H1 (cell line): Measurements from ENCODE around the gene CGAS. TPM values are rescaled to one million over a fixed set of nuclear protein-coding genes. Genes with fewer than 3 reads are reported as not detected.

Experiments
- CTCF ChIA-PET: fragments of 300-600 bp; sonication (Branson Sonifier 250); formaldehyde crosslinking; loops from one replicate; lab custom pipeline; 2021; ENCODE audit not compliant: partially characterized antibody; lab: Charles Lee
- POLR2A ChIA-PET: fragments of 300-600 bp; sonication (Branson Sonifier 250); formaldehyde crosslinking; loops from one replicate; lab custom pipeline; 2021; ENCODE audit warnings: inconsistent platforms; ENCODE audit not compliant: partially characterized antibody; lab: Charles Lee
- DNase-seq, 2 experiments: peaks; one replicate each; pipeline versions ENCODE4 v3.0.0 to v3.0.0-alpha.2; 2010 to 2022; ENCODE audit warnings: low spot score in 2 of 2, low read depth in 1 of 2, mixed read lengths in 1 of 2
- FAIRE-seq: peaks from 2 replicates; lab custom pipeline; 2011; peaks lifted over from hg19 to GRCh38; lab: Jason Lieb, UNC
- H2AFZ ChIP-seq: 2 replicates; pipeline ENCODE4 v1.8.1; 2012; ENCODE audit warnings: low read length, inconsistent platforms
- H2AK5ac ChIP-seq: 2 replicates; pipeline ENCODE4 v1.6.1; 2013; ENCODE audit warnings: low read depth, low read length
- H2BK120ac ChIP-seq: replicated peaks from 2 replicates; pipeline ENCODE3; 2013; ENCODE audit warnings: low read depth, low read length, inconsistent platforms
- H2BK12ac ChIP-seq: 2 replicates; pipeline ENCODE4 v1.6.1; 2013; ENCODE audit warnings: low read depth, low read length
- H2BK15ac ChIP-seq: 2 replicates; pipeline ENCODE4 v1.6.1; 2013; ENCODE audit warnings: low read length
- H2BK20ac ChIP-seq: 2 replicates; pipeline ENCODE4 v1.6.1; 2013; ENCODE audit warnings: low read length
- H2BK5ac ChIP-seq: 2 replicates; pipeline ENCODE4 v1.6.1; 2013; ENCODE audit warnings: low read depth, low read length
- H3K14ac ChIP-seq: 2 replicates; pipeline ENCODE4 v1.6.1; 2013; ENCODE audit warnings: inconsistent platforms; ENCODE audit not compliant: insufficient read length
- H3K18ac ChIP-seq: 2 replicates; pipeline ENCODE4 v1.6.1; 2013; ENCODE audit warnings: low read length; ENCODE audit errors: extremely low read depth
- H3K23ac ChIP-seq: 2 replicates; pipeline ENCODE4 v1.6.1; 2013; ENCODE audit warnings: inconsistent platforms; ENCODE audit not compliant: insufficient read length
- H3K23me2 ChIP-seq: 2 replicates; pipeline ENCODE4 v1.6.1; 2013; ENCODE audit warnings: low read depth, low read length
- H3K27ac ChIP-seq: 2 replicates; pipeline ENCODE4 v1.6.1; 2011; ENCODE audit warnings: low read depth, low read length, inconsistent platforms
- H3K27me3 ChIP-seq, 4 experiments: replicated peaks in 1 of 4; 1 replicate in 1 of 4; 2 replicates in 3 of 4; pipeline versions ENCODE4 v1.6.1 to v1.8.1; 2011 to 2013; ENCODE audit warnings: low read length in 3 of 4, mild to moderate bottlenecking in 3 of 4, inconsistent platforms in 2 of 4, mixed read lengths in 2 of 4, moderate library complexity in 1 of 4; ENCODE audit not compliant: control insufficient read depth in 3 of 4, insufficient read depth in 3 of 4; ENCODE audit errors: extremely low read depth in 1 of 4
- H3K36me3 ChIP-seq, 4 experiments: 2 replicates each; pipeline versions ENCODE4 v1.6.1 to v1.8.1; 2011 to 2013; ENCODE audit warnings: mild to moderate bottlenecking in 4 of 4, low read length in 3 of 4, moderate library complexity in 2 of 4, control low read depth in 1 of 4, inconsistent platforms in 1 of 4; ENCODE audit not compliant: insufficient read depth in 4 of 4, control insufficient read depth in 2 of 4
- H3K4ac ChIP-seq: replicated peaks from 2 replicates; pipeline ENCODE3; 2013; ENCODE audit warnings: low read length, low read depth, mixed read lengths, inconsistent platforms; ENCODE audit not compliant: insufficient read length
- H3K4me1 ChIP-seq, 4 experiments: replicated peaks in 1 of 4; 1 replicate in 1 of 4; 2 replicates in 3 of 4; pipeline versions ENCODE4 v1.6.1 to v1.8.1; 2011 to 2013; ENCODE audit warnings: low read length in 3 of 4, inconsistent platforms in 2 of 4, mixed read lengths in 1 of 4; ENCODE audit not compliant: insufficient read depth in 4 of 4, control insufficient read depth in 3 of 4
- H3K4me2 ChIP-seq, 2 experiments: 2 replicates each; pipeline versions ENCODE4 v1.6.1 to v1.8.1; 2011 to 2013; ENCODE audit warnings: low read depth in 2 of 2, low read length in 2 of 2, control low read depth in 1 of 2, inconsistent platforms in 1 of 2, mild to moderate bottlenecking in 1 of 2; ENCODE audit not compliant: insufficient read depth in 1 of 2
- H3K4me3 ChIP-seq, 4 experiments: fragments of 200-600, 300-600 bp in 1 of 4; sonication (generic), shearing (Covaris generic), sonication (Bioruptor Twin) in 1 of 4; 2 replicates each; pipeline versions ENCODE4 v1.5.1 to v1.8.1; 2011 to 2016; ENCODE audit warnings: low read length in 4 of 4, low read depth in 3 of 4, control low read depth in 2 of 4, inconsistent platforms in 2 of 4, mild to moderate bottlenecking in 2 of 4, mixed read lengths in 1 of 4, moderate library complexity in 1 of 4; ENCODE audit not compliant: insufficient read depth in 2 of 4; ENCODE audit errors: extremely low read depth in 1 of 4
- H3K56ac ChIP-seq: replicated peaks from 2 replicates; pipeline ENCODE3; 2013; ENCODE audit warnings: low read depth, mild to moderate bottlenecking, mixed read lengths, low read length, inconsistent platforms; ENCODE audit not compliant: insufficient read length
- H3K79me1 ChIP-seq: 2 replicates; pipeline ENCODE4 v1.6.1; 2013; ENCODE audit warnings: low read depth, low read length, control low read depth
- H3K79me2 ChIP-seq, 2 experiments: 2 replicates each; pipeline versions ENCODE4 v1.6.1 to v1.8.1; 2012 to 2013; ENCODE audit warnings: low read length in 2 of 2, mild to moderate bottlenecking in 2 of 2, inconsistent platforms in 1 of 2; ENCODE audit not compliant: insufficient read depth in 2 of 2, control insufficient read depth in 1 of 2
- H3K9ac ChIP-seq, 4 experiments: replicated peaks in 1 of 4; 1 replicate in 1 of 4; 2 replicates in 3 of 4; pipeline versions ENCODE4 v1.6.1 to v1.8.1; 2011 to 2013; ENCODE audit warnings: low read depth in 3 of 4, low read length in 3 of 4, control low read depth in 2 of 4, mild to moderate bottlenecking in 2 of 4, moderate library complexity in 2 of 4, inconsistent platforms in 1 of 4; ENCODE audit errors: extremely low read depth in 1 of 4
- H3K9me3 ChIP-seq, 2 experiments: 2 replicates each; pipeline versions ENCODE4 v1.6.1 to v1.8.1; 2012 to 2013; ENCODE audit warnings: mild to moderate bottlenecking in 2 of 2, moderate library complexity in 2 of 2, control low read depth in 1 of 2, inconsistent platforms in 1 of 2, low read depth in 1 of 2, low read length in 1 of 2, mixed read lengths in 1 of 2; ENCODE audit not compliant: insufficient read depth in 2 of 2
- H4K20me1 ChIP-seq, 2 experiments: replicated peaks in 1 of 2; 2 replicates each; pipeline versions ENCODE3 to v1.8.1; 2011 to 2013; ENCODE audit warnings: inconsistent platforms in 2 of 2, low read length in 2 of 2, mild to moderate bottlenecking in 1 of 2; ENCODE audit not compliant: insufficient read depth in 2 of 2, control insufficient read depth in 1 of 2
- H4K5ac ChIP-seq: 2 replicates; pipeline ENCODE4 v1.6.1; 2013; ENCODE audit warnings: low read length, low read depth, mixed read lengths, inconsistent platforms; ENCODE audit not compliant: insufficient read length
- H4K8ac ChIP-seq: 2 replicates; pipeline ENCODE4 v1.8.0; 2013; ENCODE audit warnings: mild to moderate bottlenecking, moderate library complexity, low read length, inconsistent platforms; ENCODE audit not compliant: insufficient read depth; ENCODE audit errors: extremely low read depth
- H4K91ac ChIP-seq: replicated peaks from 2 replicates; pipeline ENCODE3; 2013; ENCODE audit warnings: low read length, mixed read lengths, inconsistent platforms; ENCODE audit not compliant: insufficient read length
- SUZ12 ChIP-seq: fragments of 200-600 bp; sonication (generic); IDR thresholded peaks from 2 replicates; pipeline ENCODE4 v1.6.1; 2012; ENCODE audit warnings: mild to moderate bottlenecking, inconsistent platforms, low read length, moderate library complexity, mixed read lengths
- WGBS, 2 experiments: shearing (Covaris generic) in 1 of 2; methylation state at CpG; one replicate each; pipeline versions ENCODE4 v1.1.6 to v1.1.7; 2013 to 2015; ENCODE audit warnings: low lambda C conversion rate in 2 of 2, mixed read lengths in 2 of 2, inconsistent platforms in 1 of 2, low coverage in 1 of 2, missing lambda C conversion rate in 1 of 2; ENCODE audit not compliant: insufficient replicate concordance in 2 of 2, insufficient coverage in 1 of 2, insufficient read length in 1 of 2; ENCODE audit errors: extremely low coverage in 1 of 2, missing lambda C conversion rate in 1 of 2; 5-methylcytosine and 5-hydroxymethylcytosine counted together
- polyA plus RNA-seq, 7 experiments: library from polyadenylated mRNA; depleted of rRNA in 3 of 7; stranded (reverse) in 5 of 7; unstranded in 2 of 7; fragments of >200 nt in 5 of 7; fragments of 200-250 nt in 2 of 7; gene quantifications; 1 replicate in 5 of 7; 2 replicates in 1 of 7; 4 replicates in 1 of 7; pipeline versions ENCODE4 v1.2.1 to v1.2.3, GENCODE V29; 2011 to 2013; ENCODE audit warnings: missing spikeins in 2 of 7, mixed read lengths in 2 of 7
- total RNA-seq: library from RNA; stranded (reverse); fragmentation: NEBNext Ultra II Directional; extraction: Animal tissue kit (Norgen Biotek cat#: 25700); gene quantifications from 2 replicates; pipeline ENCODE4 v1.2.1, GENCODE V29; 2021

Gene CGAS
- total and polyA plus RNA-seq, 2 of the 8 experiments (the other 6 are each of a cell fraction or from before 2014, with no cell fraction given) = 2.1 to 6.3 TPM

DNA sequence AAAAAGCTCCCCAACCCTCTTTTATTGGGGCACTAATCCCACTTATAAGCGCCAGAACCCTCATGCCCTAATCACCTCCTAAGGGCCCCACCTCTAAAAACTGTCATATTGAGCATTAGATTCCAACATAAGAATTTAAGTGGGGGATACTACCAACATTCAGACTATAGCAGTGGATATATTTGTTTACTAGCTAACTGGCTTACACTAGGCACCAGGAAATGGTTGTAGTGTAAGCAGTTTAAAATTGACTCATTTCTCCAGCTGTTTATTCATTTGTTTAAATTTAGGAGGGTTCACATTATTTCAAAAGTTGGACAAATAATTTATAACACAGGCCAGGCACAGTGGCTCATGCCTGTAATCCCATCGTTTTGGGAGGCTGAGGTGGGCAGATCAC is 32.3 kb upstream of the CGAS start:
- Histone ChIP-seq H3K23ac (no peak overlapping the region), H3K79me2 (no peaks in the 10 kb centered on the region), H3K4me1 (no peaks in the 10 kb centered on the region), H3K4me2 (no peak overlapping the region), H3K14ac (no peak overlapping the region), H4K8ac (no peak overlapping the region), H3K4ac (no peak overlapping the region), H3K9ac (no peak overlapping the region), H3K36me3 (peaks cover 13 to 68% (median 43%) of the 10 kb centered on the region in 4 experiments; a peak in 7 of 8 replicates), H3K4me3 (no peak overlapping the region), H2BK15ac (no peak overlapping the region), H4K91ac (no peak overlapping the region), H2BK20ac (no peak overlapping the region), H3K79me1 (no peaks in the 10 kb centered on the region), H4K20me1 (no peaks in the 10 kb centered on the region), H3K27ac (no peak overlapping the region), H2AK5ac (no peak overlapping the region), H3K18ac (no peak overlapping the region), H3K23me2 (no peaks in the 10 kb centered on the region), H3K9me3 (no peaks in the 10 kb centered on the region), H2AFZ (no peak overlapping the region), H2BK12ac (no peak overlapping the region), H2BK5ac (no peak overlapping the region), H2BK120ac (no peak overlapping the region), H3K56ac (no peak overlapping the region), H4K5ac (no peak overlapping the region), H3K27me3 (no peaks in the 10 kb centered on the region)
- TF ChIP-seq SUZ12 = no peak
- CTCF ChIA-PET = no interaction called here
- DNase-seq (no peak), FAIRE-seq (no peak)
- POLR2A ChIA-PET = interaction anchor here (0.8 to 2.1 kb wide), 5 partner anchors 17 to 146 kb away, joined by 3 to 15 read pairs (median 4); partner anchors contain the start of gene EEF1A1
- 93% methylated on average over 2 of the region's 2 CpGs; no CpG with 5 or more reads in 1 of the 2 experiments for WGBS, 2 experiments
